GM12878 (cell line): Measurements from ENCODE around the gene KPNA4.

Experiments
- POLR2A ChIP-seq: IDR thresholded peaks from 2 replicates; pipeline ENCODE4 v1.6.1; 2011; ENCODE audit warnings: low read depth, mild to moderate bottlenecking, low read length
- STAT1 ChIP-seq: fragments of 450-650 bp; conservative IDR thresholded peaks from 2 replicates; pipeline ENCODE4 v1.6.1; 2014; ENCODE audit warnings: antibody characterized with exemption, mild to moderate bottlenecking
- TF ChIP-seq, protein P1 (sequence below): IDR thresholded peaks from 2 replicates; pipeline ENCODE4 v1.6.1; 2012; ENCODE audit warnings: mild to moderate bottlenecking, low read depth, low read length

DNA sequence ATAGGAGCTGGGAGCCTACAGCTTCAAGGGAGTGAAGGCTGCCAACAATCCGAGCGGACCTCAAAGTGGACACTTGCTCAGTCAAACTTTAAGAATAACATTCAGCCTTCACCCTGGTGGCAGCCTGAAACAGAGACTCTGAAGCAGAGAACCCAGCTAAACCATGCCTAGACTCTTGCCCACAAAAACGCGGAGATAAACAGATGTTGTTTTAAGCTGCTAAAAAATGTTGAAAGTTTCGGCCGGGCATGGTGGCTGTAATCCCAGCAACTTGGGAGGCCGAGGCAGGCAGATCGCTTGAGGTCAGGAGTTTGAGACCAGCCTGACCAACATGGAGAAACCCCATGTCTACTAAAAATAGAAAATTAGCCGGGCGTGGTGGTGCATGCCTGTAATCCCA lies 86.0 kb downstream of the KPNA4 start:
- no peak for TF ChIP-seq STAT1
- no peak for TF ChIP-seq POLR2A
- TF ChIP-seq, protein P1, sequence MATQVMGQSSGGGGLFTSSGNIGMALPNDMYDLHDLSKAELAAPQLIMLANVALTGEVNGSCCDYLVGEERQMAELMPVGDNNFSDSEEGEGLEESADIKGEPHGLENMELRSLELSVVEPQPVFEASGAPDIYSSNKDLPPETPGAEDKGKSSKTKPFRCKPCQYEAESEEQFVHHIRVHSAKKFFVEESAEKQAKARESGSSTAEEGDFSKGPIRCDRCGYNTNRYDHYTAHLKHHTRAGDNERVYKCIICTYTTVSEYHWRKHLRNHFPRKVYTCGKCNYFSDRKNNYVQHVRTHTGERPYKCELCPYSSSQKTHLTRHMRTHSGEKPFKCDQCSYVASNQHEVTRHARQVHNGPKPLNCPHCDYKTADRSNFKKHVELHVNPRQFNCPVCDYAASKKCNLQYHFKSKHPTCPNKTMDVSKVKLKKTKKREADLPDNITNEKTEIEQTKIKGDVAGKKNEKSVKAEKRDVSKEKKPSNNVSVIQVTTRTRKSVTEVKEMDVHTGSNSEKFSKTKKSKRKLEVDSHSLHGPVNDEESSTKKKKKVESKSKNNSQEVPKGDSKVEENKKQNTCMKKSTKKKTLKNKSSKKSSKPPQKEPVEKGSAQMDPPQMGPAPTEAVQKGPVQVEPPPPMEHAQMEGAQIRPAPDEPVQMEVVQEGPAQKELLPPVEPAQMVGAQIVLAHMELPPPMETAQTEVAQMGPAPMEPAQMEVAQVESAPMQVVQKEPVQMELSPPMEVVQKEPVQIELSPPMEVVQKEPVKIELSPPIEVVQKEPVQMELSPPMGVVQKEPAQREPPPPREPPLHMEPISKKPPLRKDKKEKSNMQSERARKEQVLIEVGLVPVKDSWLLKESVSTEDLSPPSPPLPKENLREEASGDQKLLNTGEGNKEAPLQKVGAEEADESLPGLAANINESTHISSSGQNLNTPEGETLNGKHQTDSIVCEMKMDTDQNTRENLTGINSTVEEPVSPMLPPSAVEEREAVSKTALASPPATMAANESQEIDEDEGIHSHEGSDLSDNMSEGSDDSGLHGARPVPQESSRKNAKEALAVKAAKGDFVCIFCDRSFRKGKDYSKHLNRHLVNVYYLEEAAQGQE, result no peak
